Measurements from ENCODE around the gene SMAD5.

DNA sequence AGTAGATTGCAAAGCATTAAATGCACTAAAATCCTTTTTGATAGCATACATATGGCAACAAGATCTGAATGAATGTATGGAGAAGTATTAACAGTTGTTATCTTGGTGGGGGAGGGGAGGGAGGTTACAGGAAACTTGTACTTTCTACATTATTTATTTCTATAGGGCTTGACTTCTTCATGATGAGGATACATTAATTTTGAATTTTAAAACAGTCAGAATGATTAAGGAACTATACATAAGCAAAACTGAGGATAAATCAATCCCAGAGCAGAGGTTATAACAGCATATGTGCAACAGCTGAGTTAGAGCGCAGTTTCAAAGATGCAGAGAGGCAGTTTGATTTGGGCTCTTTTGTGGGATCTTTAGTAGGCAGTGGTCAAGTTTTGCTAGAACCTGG is 23.9 kb upstream of the SMAD5 start:
- TF ChIP-seq POLR2A (IDR thresholded peaks at IDR 0.05) (no peak), POLR2AphosphoS5 (IDR thresholded peaks at IDR 0.05) (no peak)
- TF ChIP-seq, protein P1, sequence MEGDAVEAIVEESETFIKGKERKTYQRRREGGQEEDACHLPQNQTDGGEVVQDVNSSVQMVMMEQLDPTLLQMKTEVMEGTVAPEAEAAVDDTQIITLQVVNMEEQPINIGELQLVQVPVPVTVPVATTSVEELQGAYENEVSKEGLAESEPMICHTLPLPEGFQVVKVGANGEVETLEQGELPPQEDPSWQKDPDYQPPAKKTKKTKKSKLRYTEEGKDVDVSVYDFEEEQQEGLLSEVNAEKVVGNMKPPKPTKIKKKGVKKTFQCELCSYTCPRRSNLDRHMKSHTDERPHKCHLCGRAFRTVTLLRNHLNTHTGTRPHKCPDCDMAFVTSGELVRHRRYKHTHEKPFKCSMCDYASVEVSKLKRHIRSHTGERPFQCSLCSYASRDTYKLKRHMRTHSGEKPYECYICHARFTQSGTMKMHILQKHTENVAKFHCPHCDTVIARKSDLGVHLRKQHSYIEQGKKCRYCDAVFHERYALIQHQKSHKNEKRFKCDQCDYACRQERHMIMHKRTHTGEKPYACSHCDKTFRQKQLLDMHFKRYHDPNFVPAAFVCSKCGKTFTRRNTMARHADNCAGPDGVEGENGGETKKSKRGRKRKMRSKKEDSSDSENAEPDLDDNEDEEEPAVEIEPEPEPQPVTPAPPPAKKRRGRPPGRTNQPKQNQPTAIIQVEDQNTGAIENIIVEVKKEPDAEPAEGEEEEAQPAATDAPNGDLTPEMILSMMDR (IDR thresholded peaks at IDR 0.05) = no peak
